ENCODE measurements around the gene AQP1.

Gene AQP1

DNA sequence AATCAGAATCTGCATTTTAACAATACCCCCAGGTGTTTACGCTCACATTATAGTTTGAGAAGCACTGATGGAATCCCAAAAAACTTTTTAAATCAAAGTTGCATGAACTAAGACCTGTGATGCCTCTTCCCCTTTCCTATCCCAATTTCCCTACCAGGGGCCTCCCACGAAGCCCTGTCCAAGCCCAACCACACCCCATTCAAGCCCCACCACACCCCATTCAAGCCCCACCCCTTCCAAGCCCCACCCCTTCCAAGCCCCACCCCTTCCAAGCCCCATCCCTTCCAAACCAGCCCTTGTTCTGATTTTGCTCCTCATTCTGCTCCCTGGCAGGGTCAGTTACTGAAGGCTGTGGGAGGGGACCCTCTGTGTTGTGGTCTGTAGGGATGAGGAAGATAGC lies 9.8 kb upstream of the AQP1 start:
- TF ChIP-seq TEAD4 (IDR thresholded peaks at IDR 0.05) (no peak), ZBTB7A (IDR thresholded peaks at IDR 0.05; ENCODE audit: low read depth) (no peak), EGR1 (IDR thresholded peaks at IDR 0.05) (no peak)

- TF ChIP-seq EP300 (IDR thresholded peaks at IDR 0.05; ENCODE audit: borderline replicate concordance), result no peak
- no peak for TF ChIP-seq ZBTB7A (IDR thresholded peaks at IDR 0.05; ENCODE audit: low read depth)
- no peak for TF ChIP-seq YY1 (IDR thresholded peaks at IDR 0.05; ENCODE audit: low read depth)
- no peak for TF ChIP-seq TCF12 (IDR thresholded peaks at IDR 0.05; ENCODE audit: low read depth)
- no peak for TF ChIP-seq FOXM1 (IDR thresholded peaks at IDR 0.05; ENCODE audit: borderline replicate concordance, low read depth)
- no peak for TF ChIP-seq REST (IDR thresholded peaks at IDR 0.05; ENCODE audit: low read depth)
- no peak for TF ChIP-seq MAX (IDR thresholded peaks at IDR 0.05)
- no peak for TF ChIP-seq RAD21 (IDR thresholded peaks at IDR 0.05; ENCODE audit: low read depth)
- TF ChIP-seq EGR1 (IDR thresholded peaks at IDR 0.05), result no peak
- TF ChIP-seq CEBPB (IDR thresholded peaks at IDR 0.05), result no peak
- TF ChIP-seq USF1 (IDR thresholded peaks at IDR 0.05), result no peak
These were observed 9.2 kb upstream of the AQP1 start for GRCh38 chr7:30902466-30902865.

GRCh38 chr7:30903146-30903545 lies 8.5 kb upstream of the AQP1 start:
- TF ChIP-seq CEBPB (IDR thresholded peaks at IDR 0.05) (no peak), MAX (IDR thresholded peaks at IDR 0.05) (no peak), REST (IDR thresholded peaks at IDR 0.05; ENCODE audit: low read depth) (no peak), TAF1 (IDR thresholded peaks at IDR 0.05; ENCODE audit: low read depth) (no peak)

- TF ChIP-seq EP300 (IDR thresholded peaks at IDR 0.05; ENCODE audit: borderline replicate concordance) (no peak), USF1 (IDR thresholded peaks at IDR 0.05) (no peak), TCF12 (IDR thresholded peaks at IDR 0.05; ENCODE audit: low read depth) (no peak), ZBTB7A (IDR thresholded peaks at IDR 0.05; ENCODE audit: low read depth) (no peak), REST (IDR thresholded peaks at IDR 0.05; ENCODE audit: low read depth) (no peak), YY1 (IDR thresholded peaks at IDR 0.05; ENCODE audit: low read depth) (no peak), TAF1 (IDR thresholded peaks at IDR 0.05; ENCODE audit: low read depth) (no peak), CEBPB (IDR thresholded peaks at IDR 0.05) (no peak), EGR1 (IDR thresholded peaks at IDR 0.05) (no peak), CREB1 (IDR thresholded peaks at IDR 0.05; ENCODE audit: low read depth) (no peak), NFIC (IDR thresholded peaks at IDR 0.05) (no peak)
These were observed 7.1 kb upstream of the AQP1 start for GRCh38 chr7:30904561-30904960.

DNA sequence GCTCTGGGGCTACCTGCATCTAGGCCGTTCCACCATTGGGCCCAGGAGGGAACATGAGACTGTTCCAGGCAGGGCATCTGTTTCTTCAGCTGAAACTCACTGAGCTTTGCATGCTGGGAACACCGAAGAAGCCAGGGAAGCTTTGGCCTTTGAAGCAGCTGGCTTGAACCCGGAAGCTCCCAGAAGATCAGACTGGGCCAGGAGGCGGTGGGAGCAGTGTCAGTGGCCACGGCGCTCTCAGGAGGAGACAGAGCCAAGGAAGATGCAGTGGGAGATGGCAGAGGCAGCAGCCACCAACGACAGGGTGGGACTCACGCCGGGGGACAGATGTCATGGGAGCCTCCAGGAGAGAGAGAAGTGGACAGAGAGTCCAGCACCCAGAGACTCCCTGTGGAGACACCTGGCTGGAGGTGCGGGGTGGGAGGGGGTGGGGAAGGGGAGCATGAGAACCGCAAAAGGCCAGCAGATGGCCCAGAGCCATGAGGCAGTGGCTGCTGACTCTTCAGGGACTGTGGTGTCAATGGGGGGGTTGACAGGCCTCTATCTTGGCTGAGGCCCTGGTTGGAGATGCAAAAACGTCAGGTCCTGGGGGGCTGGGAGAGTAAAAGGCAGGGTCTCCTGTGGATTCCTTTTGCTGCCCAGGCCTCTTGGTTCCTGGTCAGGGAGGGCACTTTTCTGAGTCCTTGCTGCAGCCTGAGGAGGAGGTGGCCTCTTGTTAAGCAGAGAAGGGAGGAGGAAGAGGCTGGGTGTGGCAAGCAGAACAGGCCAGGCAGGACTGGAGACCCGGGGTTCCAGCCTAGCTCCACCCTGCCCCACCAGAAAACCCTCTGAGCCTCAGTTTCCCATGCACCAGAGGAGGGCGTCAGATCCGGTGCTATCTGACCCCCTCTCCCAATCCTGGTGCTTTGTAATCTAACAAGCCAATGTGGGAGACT lies 6.3 kb upstream of the AQP1 start:
- TF ChIP-seq FOXM1 (IDR thresholded peaks at IDR 0.05; ENCODE audit: borderline replicate concordance, low read depth), result no peak
- no peak for TF ChIP-seq USF1 (IDR thresholded peaks at IDR 0.05)
- TF ChIP-seq EGR1 (IDR thresholded peaks at IDR 0.05), result no peak
- no peak for TF ChIP-seq ZBTB7A (IDR thresholded peaks at IDR 0.05; ENCODE audit: low read depth)
- no peak for TF ChIP-seq CEBPB (IDR thresholded peaks at IDR 0.05)
- TF ChIP-seq TCF12 (IDR thresholded peaks at IDR 0.05; ENCODE audit: low read depth), result no peak
- TF ChIP-seq REST (IDR thresholded peaks at IDR 0.05; ENCODE audit: low read depth), result no peak
- TF ChIP-seq EP300 (IDR thresholded peaks at IDR 0.05; ENCODE audit: borderline replicate concordance), result no peak
- no peak for TF ChIP-seq NFIC (IDR thresholded peaks at IDR 0.05)
- no peak for TF ChIP-seq YY1 (IDR thresholded peaks at IDR 0.05; ENCODE audit: low read depth)
- TF ChIP-seq TEAD4 (IDR thresholded peaks at IDR 0.05), result no peak
- no peak for TF ChIP-seq MAX (IDR thresholded peaks at IDR 0.05)
- no peak for TF ChIP-seq TAF1 (IDR thresholded peaks at IDR 0.05; ENCODE audit: low read depth)
- no peak for TF ChIP-seq CREB1 (IDR thresholded peaks at IDR 0.05; ENCODE audit: low read depth)
- no peak for TF ChIP-seq RAD21 (IDR thresholded peaks at IDR 0.05; ENCODE audit: low read depth)
